Measurements from ENCODE around the gene GAD1.

Gene GAD1

GRCh38 chr2:170816504-170817092 is at the start of gene GAD1:
Gene GAD1, plus strand, starts transcription at chr2:170816887. Its CDS starts 1,705 bp downstream, at chr2:170818592.
- Histone ChIP-seq H3K36me3 (ENCODE audit: insufficient read depth, low read length) (no peaks in the 10 kb centered on the region), H3K79me2 (ENCODE audit: control insufficient read depth, insufficient read depth, low read length, unreplicated experiment) (no peaks in the 10 kb centered on the region), H3K27ac (ENCODE audit: low read depth, low read length) (no peak within 1 kb of the TSS), H3K4me3 (ENCODE audit: low read depth, low read length) (peak within 1 kb of the TSS; percentile 74), H3K27me3 (ENCODE audit: insufficient read depth, low read length) (peaks cover 86% of the 10 kb centered on the region), H3K4me1 (ENCODE audit: control insufficient read depth, insufficient read depth, low read length, unreplicated experiment) (peaks cover 21% of the 10 kb centered on the region), H2AFZ (ENCODE audit: low read length, unreplicated experiment) (peak within 1 kb of the TSS; percentile 34)

DNA sequence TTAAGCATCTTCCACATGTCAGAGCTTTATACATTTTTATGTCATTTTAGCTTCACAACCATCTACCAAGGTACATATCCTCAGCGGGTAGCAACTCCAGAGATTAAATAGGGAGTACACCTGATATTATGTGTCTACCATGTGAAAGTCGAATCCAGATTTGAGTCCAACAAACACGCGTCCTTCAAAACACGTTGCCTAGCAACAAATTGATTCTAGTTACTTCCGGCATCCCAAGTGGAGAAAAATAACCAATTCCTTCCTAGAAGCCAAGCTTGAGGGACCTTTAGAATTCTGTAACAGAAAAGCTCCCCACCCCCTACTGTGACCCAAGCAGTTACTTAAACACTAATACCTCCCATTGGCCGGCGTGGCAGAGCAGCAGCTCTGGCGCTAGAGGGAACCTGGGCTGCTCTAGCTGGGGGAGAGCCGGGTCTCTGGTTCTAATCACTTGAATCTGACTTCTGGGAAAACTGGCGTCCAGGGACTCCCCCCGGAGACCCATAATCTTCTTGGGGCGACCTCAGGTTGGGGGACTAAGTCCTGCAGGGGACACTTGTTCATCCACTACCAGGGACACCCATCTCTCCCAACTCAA is 46.6 kb upstream of the GAD1 start, which contains the start of gene ERICH2:
Gene ERICH2 (plus strand): TSS at position 371 of the 598 bp plus-strand sequence. CDS start 304 bp downstream, outside the sequence.
- H3K36me3 ChIP-seq (ENCODE audit: insufficient read depth, low read length), result no peaks in the 10 kb centered on the region
- peaks cover 2% of the 10 kb centered on the region for H3K4me1 ChIP-seq (ENCODE audit: control insufficient read depth, insufficient read depth, low read length, unreplicated experiment)
- H3K27ac ChIP-seq (ENCODE audit: low read depth, low read length), result no peak within 1 kb of the TSS
- no peaks in the 10 kb centered on the region for H3K79me2 ChIP-seq (ENCODE audit: control insufficient read depth, insufficient read depth, low read length, unreplicated experiment)
- H3K4me3 ChIP-seq (ENCODE audit: low read depth, low read length), result peak within 1 kb of the TSS; percentile 84
- H3K27me3 ChIP-seq (ENCODE audit: insufficient read depth, low read length), result peaks cover 13% of the 10 kb centered on the region
- peak within 1 kb of the TSS; percentile 92 for H2AFZ ChIP-seq (ENCODE audit: low read length, unreplicated experiment)

DNA sequence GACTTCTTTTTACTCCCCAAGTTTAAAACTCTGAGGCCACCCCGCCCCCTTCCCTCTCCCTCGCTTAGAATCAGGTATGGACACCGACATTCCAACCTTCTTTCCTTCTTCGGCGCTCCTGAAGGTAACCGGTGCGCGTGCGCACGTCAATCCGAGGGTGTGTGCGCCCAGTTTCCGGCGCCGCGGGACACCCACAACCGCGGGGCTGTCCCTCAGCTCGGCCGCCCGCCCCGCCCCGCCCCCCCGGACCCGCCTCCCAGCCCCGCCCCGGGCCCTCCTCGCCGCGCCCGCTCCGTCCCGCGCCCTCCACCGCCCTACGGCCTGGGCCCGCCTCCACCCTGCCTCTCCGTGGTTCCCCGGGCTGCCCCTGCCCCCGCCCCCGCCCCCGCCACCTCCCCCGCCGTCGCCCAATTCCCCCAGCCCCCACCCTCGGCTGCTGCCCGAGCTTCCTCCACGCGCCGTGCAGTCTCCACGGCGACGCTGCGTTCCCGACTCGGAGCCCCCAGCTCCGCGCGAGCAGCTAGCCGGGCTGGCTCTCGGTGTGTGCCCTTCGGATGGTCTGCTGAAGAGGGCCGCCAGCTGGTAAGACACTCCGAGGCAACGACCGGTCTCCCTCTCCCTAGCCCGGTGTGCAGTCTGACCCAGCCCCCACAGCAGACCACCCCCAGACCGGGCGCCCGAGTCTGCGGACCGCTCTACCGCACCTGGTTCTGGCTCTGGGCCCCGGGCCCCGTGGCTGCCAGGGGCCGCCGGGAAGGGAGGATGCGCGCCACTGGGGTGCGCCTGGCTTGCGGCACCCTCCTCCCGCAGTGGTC is 45.9 kb upstream of the GAD1 start:
- no peaks in the 10 kb centered on the region for H3K36me3 ChIP-seq (ENCODE audit: insufficient read depth, low read length)
- H3K4me1 ChIP-seq (ENCODE audit: control insufficient read depth, insufficient read depth, low read length, unreplicated experiment), result peaks cover 2% of the 10 kb centered on the region
- peaks cover 13% of the 10 kb centered on the region for H3K27me3 ChIP-seq (ENCODE audit: insufficient read depth, low read length)
- H2AFZ ChIP-seq (ENCODE audit: low read length, unreplicated experiment), result peak overlapping the region; percentile 92
- H3K79me2 ChIP-seq (ENCODE audit: control insufficient read depth, insufficient read depth, low read length, unreplicated experiment), result no peaks in the 10 kb centered on the region
- H3K27ac ChIP-seq (ENCODE audit: low read depth, low read length), result no peak overlapping the region
- peak overlapping the region; percentile 84 for H3K4me3 ChIP-seq (ENCODE audit: low read depth, low read length)

- Histone ChIP-seq H3K79me2 (ENCODE audit: control insufficient read depth, insufficient read depth, low read length, unreplicated experiment) (no peaks in the 10 kb centered on the region), H2AFZ (ENCODE audit: low read length, unreplicated experiment) (peak overlapping the region; percentile 19), H3K36me3 (ENCODE audit: insufficient read depth, low read length) (no peaks in the 10 kb centered on the region), H3K4me3 (ENCODE audit: low read depth, low read length) (peak overlapping the region; percentile 73), H3K4me1 (ENCODE audit: control insufficient read depth, insufficient read depth, low read length, unreplicated experiment) (peaks cover 2% of the 10 kb centered on the region), H3K27me3 (ENCODE audit: insufficient read depth, low read length) (peaks cover 13% of the 10 kb centered on the region), H3K27ac (ENCODE audit: low read depth, low read length) (no peak overlapping the region)
Measured at GRCh38 chr2:170771421-170771937, 45.2 kb upstream of the GAD1 start.

- Histone ChIP-seq H3K27ac (ENCODE audit: low read depth, low read length) (no peak overlapping the region), H3K4me3 (ENCODE audit: low read depth, low read length) (no peak overlapping the region; the same call in 1 of the 2 replicates), H3K4me1 (ENCODE audit: control insufficient read depth, insufficient read depth, low read length, unreplicated experiment) (peaks cover 2% of the 10 kb centered on the region)
Measured at GRCh38 chr2:170772295-170772694, 44.4 kb upstream of the GAD1 start.

DNA sequence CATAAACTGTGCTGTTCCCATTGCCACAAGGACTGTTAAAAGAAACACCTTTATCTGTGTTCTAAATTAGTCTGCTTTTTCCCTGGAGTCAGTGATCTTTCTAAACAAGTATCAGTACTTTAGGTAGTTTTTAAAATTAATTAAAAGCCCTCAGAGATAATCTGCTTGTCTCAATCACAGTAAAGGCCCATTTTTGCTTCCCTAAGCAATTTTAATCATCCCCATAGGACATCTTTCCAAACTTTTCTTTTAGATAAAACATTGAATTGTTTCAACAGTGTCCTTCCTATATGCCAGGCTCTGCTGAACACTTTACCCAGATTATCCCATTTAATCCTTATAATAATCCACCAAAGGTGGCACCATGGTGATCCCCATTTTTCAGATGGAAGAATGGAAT is 42.6 kb upstream of the GAD1 start:
- Histone ChIP-seq H2AFZ (ENCODE audit: low read length, unreplicated experiment) (no peak overlapping the region), H3K4me3 (ENCODE audit: low read depth, low read length) (no peak overlapping the region), H3K36me3 (ENCODE audit: insufficient read depth, low read length) (no peaks in the 10 kb centered on the region), H3K79me2 (ENCODE audit: control insufficient read depth, insufficient read depth, low read length, unreplicated experiment) (no peaks in the 10 kb centered on the region), H3K27ac (ENCODE audit: low read depth, low read length) (no peak overlapping the region), H3K4me1 (ENCODE audit: control insufficient read depth, insufficient read depth, low read length, unreplicated experiment) (peaks cover 2% of the 10 kb centered on the region), H3K27me3 (ENCODE audit: insufficient read depth, low read length) (peaks cover 13% of the 10 kb centered on the region)

More at GRCh38 chr2:170772295-170772694, 44.4 kb upstream of the GAD1 start:
- no peaks in the 10 kb centered on the region for H3K36me3 ChIP-seq (ENCODE audit: insufficient read depth, low read length)
- H3K27me3 ChIP-seq (ENCODE audit: insufficient read depth, low read length), result peaks cover 13% of the 10 kb centered on the region
- H2AFZ ChIP-seq (ENCODE audit: low read length, unreplicated experiment), result no peak overlapping the region
- H3K79me2 ChIP-seq (ENCODE audit: control insufficient read depth, insufficient read depth, low read length, unreplicated experiment), result no peaks in the 10 kb centered on the region

DNA sequence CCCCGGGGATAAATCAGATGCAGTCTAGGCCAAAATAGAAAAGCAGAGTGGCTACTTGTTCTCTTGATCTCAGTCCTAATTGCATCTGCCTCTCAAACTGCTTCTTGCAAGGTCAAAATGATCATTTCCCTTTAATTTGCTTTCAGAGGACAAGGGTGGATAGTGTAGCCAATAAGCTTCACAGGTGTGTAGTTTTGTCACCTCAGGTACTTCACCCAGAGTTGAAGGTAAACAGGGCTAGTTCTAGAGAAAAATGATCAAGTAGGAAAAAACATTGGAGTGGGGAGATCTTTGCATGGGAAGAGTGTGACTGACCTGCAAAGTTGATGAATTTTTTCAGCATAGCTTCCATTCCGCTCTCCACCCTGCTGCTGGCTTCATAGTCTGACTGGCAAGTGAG is 37.8 kb upstream of the GAD1 start:
- H3K4me1 ChIP-seq (ENCODE audit: control insufficient read depth, insufficient read depth, low read length, unreplicated experiment), result no peaks in the 10 kb centered on the region
- no peak overlapping the region for H2AFZ ChIP-seq (ENCODE audit: low read length, unreplicated experiment)
- no peak overlapping the region for H3K4me3 ChIP-seq (ENCODE audit: low read depth, low read length)
- H3K79me2 ChIP-seq (ENCODE audit: control insufficient read depth, insufficient read depth, low read length, unreplicated experiment), result no peaks in the 10 kb centered on the region
- no peaks in the 10 kb centered on the region for H3K36me3 ChIP-seq (ENCODE audit: insufficient read depth, low read length)
- no peak overlapping the region for H3K27ac ChIP-seq (ENCODE audit: low read depth, low read length)
- H3K27me3 ChIP-seq (ENCODE audit: insufficient read depth, low read length), result peaks cover 10% of the 10 kb centered on the region; the same call in 1 of the 2 replicates

DNA sequence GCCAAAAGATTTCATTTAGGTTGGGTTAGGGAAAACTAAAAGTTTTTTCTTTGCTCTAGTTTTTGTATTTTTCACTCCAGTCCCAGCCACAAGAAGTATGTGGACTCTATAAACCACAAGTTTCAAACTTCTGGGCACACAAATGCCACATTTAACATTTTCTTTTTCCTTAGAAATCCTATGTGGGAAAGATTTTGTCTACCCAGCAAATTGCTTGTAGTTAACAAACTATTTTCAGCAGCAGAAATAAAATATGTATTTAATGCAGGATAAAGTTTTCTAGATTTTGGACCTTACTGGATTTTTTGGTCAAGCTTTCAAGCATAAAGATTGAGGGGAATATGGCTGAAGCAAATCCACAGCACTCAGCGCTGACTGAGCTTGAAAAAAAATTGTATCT is 37.4 kb upstream of the GAD1 start:
- Histone ChIP-seq H2AFZ (ENCODE audit: low read length, unreplicated experiment) (no peak overlapping the region), H3K27ac (ENCODE audit: low read depth, low read length) (no peak overlapping the region), H3K4me1 (ENCODE audit: control insufficient read depth, insufficient read depth, low read length, unreplicated experiment) (no peaks in the 10 kb centered on the region), H3K4me3 (ENCODE audit: low read depth, low read length) (no peak overlapping the region), H3K36me3 (ENCODE audit: insufficient read depth, low read length) (no peaks in the 10 kb centered on the region), H3K27me3 (ENCODE audit: insufficient read depth, low read length) (peaks cover 10% of the 10 kb centered on the region; the same call in 1 of the 2 replicates), H3K79me2 (ENCODE audit: control insufficient read depth, insufficient read depth, low read length, unreplicated experiment) (no peaks in the 10 kb centered on the region)

DNA sequence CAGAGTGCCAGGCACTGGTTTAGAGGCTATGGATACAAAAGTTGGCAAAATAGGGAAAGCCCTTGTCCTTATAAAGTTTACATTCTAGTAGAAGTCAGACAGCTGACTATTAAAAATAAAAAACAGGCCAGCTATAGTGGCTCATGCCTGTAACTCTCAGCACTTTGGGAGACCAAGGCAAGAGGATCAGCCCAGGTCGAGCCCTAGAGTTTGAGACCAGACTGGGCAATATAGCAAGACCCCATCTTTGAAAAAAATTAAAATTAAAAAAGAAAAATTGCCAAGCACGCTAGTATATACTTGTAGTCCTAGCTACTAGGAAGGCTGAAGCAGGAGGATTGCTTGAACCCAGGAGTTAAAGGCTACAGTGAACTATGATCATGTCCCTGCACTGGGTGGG is 34.0 kb upstream of the GAD1 start:
- Histone ChIP-seq H3K4me1 (ENCODE audit: control insufficient read depth, insufficient read depth, low read length, unreplicated experiment) (no peaks in the 10 kb centered on the region), H3K36me3 (ENCODE audit: insufficient read depth, low read length) (no peaks in the 10 kb centered on the region), H3K79me2 (ENCODE audit: control insufficient read depth, insufficient read depth, low read length, unreplicated experiment) (no peaks in the 10 kb centered on the region), H3K27me3 (ENCODE audit: insufficient read depth, low read length) (peaks cover 10% of the 10 kb centered on the region), H2AFZ (ENCODE audit: low read length, unreplicated experiment) (no peak overlapping the region), H3K27ac (ENCODE audit: low read depth, low read length) (no peak overlapping the region), H3K4me3 (ENCODE audit: low read depth, low read length) (no peak overlapping the region)

DNA sequence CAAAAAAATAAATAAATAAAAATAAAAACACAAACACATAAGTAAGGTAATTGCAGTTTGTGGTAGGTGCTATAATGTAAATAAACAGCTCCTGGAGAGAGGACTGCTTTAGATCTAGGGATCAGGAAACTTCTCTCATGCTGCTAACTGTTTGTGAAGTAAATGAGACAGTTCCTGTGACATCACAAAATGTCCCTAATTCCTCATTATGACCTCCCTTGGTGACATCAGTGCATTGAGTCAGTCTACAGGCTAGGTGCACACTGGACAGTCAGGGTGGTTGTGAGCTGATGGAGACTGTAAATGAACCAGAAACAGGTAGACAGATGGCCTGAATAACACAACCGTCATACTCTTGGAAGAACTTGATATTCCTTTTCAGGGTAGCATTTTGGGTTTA is 33.1 kb upstream of the GAD1 start:
- no peaks in the 10 kb centered on the region for H3K4me1 ChIP-seq (ENCODE audit: control insufficient read depth, insufficient read depth, low read length, unreplicated experiment)
- H3K4me3 ChIP-seq (ENCODE audit: low read depth, low read length), result no peak overlapping the region
- H2AFZ ChIP-seq (ENCODE audit: low read length, unreplicated experiment), result no peak overlapping the region
- H3K27ac ChIP-seq (ENCODE audit: low read depth, low read length), result no peak overlapping the region
- no peaks in the 10 kb centered on the region for H3K79me2 ChIP-seq (ENCODE audit: control insufficient read depth, insufficient read depth, low read length, unreplicated experiment)
- peaks cover 10% of the 10 kb centered on the region for H3K27me3 ChIP-seq (ENCODE audit: insufficient read depth, low read length)
- H3K36me3 ChIP-seq (ENCODE audit: insufficient read depth, low read length), result no peaks in the 10 kb centered on the region
